Measurements from ENCODE around the gene ZNF148.

ZNF148 gene

GRCh38 chr3:125220183-125220582, 154.9 kb downstream of the ZNF148 start:
- no peak for DNase-seq

GRCh38 chr3:125219261-125219701, 155.8 kb downstream of the ZNF148 start:
- DNase-seq = peak; percentile 8

- peak; percentile 43 for DNase-seq
Observed at GRCh38 chr3:125214738-125215137, 160.4 kb downstream of the ZNF148 start.

GRCh38 chr3:125213946-125214542, 161.1 kb downstream of the ZNF148 start:
- DNase-seq = no peak

- no peak for DNase-seq
Observed at GRCh38 chr3:125213364-125213755, 161.8 kb downstream of the ZNF148 start.

- DNase-seq = peak; percentile 65
Observed at GRCh38 chr3:125212509-125213363, 162.4 kb downstream of the ZNF148 start, which contains the start of gene SLC12A8. TSS of gene SLC12A8 (minus strand) at chr3:125212748. CDS start at chr3:125211349, 1,399 bp downstream.

GRCh38 chr3:125212091-125212508, 163.0 kb downstream of the ZNF148 start:
- peak; percentile 61 for DNase-seq

- peak; percentile 45 for DNase-seq
Observed at GRCh38 chr3:125211523-125212090, 163.5 kb downstream of the ZNF148 start.

GRCh38 chr3:125207949-125208568, 167.1 kb downstream of the ZNF148 start:
- DNase-seq = no peak

GRCh38 chr3:125207507-125207906, 167.6 kb downstream of the ZNF148 start:
- DNase-seq = no peak

- DNase-seq = no peak
Observed at GRCh38 chr3:125206934-125207333, 168.2 kb downstream of the ZNF148 start.

GRCh38 chr3:125203731-125204130, 171.4 kb downstream of the ZNF148 start:
- DNase-seq = no peak

GRCh38 chr3:125202197-125202596, 172.9 kb downstream of the ZNF148 start:
- peak; percentile 43 for DNase-seq

- DNase-seq = no peak
Observed at GRCh38 chr3:125200731-125201139, 174.4 kb downstream of the ZNF148 start.

- no peak for DNase-seq
Observed at GRCh38 chr3:125194849-125195601, 180.1 kb downstream of the ZNF148 start.

- DNase-seq = peak; percentile 26
Observed at GRCh38 chr3:125194061-125194848, 180.9 kb downstream of the ZNF148 start.

GRCh38 chr3:125192190-125193035, 182.7 kb downstream of the ZNF148 start:
- no peak for DNase-seq

- no peak for DNase-seq
Observed at GRCh38 chr3:125191730-125192129, 183.4 kb downstream of the ZNF148 start.

GRCh38 chr3:125191256-125191655, 183.9 kb downstream of the ZNF148 start:
- DNase-seq = no peak

GRCh38 chr3:125190786-125191185, 184.3 kb downstream of the ZNF148 start:
- no peak for DNase-seq
